Measurements from ENCODE around the gene CCHCR1. TPM values are rescaled to one million over a fixed set of nuclear protein-coding genes. Genes with fewer than 3 reads are reported as not detected.
"Not testable (repeated sequence)": the region's sequence is repeated elsewhere in the genome, so short reads cannot be mapped to it uniquely, and the experiment has no call there.

Gene CCHCR1
- total RNA-seq, 1 experiment from 2014 or later = 8.6 TPM

- DNase-seq (ENCODE audit: extremely low read depth, low read depth) = not testable (repeated sequence)
These were observed 7.0 kb upstream of the CCHCR1 start for GRCh38 chr6:31164475-31165063.

- no peak for DNase-seq (ENCODE audit: extremely low read depth, low read depth)
These were observed 6.3 kb upstream of the CCHCR1 start for GRCh38 chr6:31163922-31164321.

GRCh38 chr6:31162463-31163165, 5.0 kb upstream of the CCHCR1 start:
- no peak for DNase-seq (ENCODE audit: extremely low read depth, low read depth)

GRCh38 chr6:31161216-31162126, 3.9 kb upstream of the CCHCR1 start:
- DNase-seq (ENCODE audit: extremely low read depth, low read depth) = no peak

GRCh38 chr6:31158863-31159855, 1.6 kb upstream of the CCHCR1 start:
- no peak for DNase-seq (ENCODE audit: extremely low read depth, low read depth)

GRCh38 chr6:31158140-31158862, 699 bp upstream of the CCHCR1 start, which contains the start of gene TCF19:
Gene TCF19, plus strand, starts transcription at chr6:31158589. Its CDS starts 881 bp downstream, at chr6:31159470.
- DNase-seq (ENCODE audit: extremely low read depth, low read depth) = peak; percentile 97

GRCh38 chr6:31156641-31157040, 961 bp downstream of the CCHCR1 start:
- no peak for DNase-seq (ENCODE audit: extremely low read depth, low read depth)

GRCh38 chr6:31154436-31154835, 3.2 kb downstream of the CCHCR1 start:
- no peak for DNase-seq (ENCODE audit: extremely low read depth, low read depth)

GRCh38 chr6:31152781-31153180, 4.8 kb downstream of the CCHCR1 start:
- no peak for DNase-seq (ENCODE audit: extremely low read depth, low read depth)

- no peak for DNase-seq (ENCODE audit: extremely low read depth, low read depth)
These were observed 7.7 kb downstream of the CCHCR1 start for GRCh38 chr6:31149827-31150447.

GRCh38 chr6:31145386-31145785, 12.2 kb downstream of the CCHCR1 start:
- no peak for DNase-seq (ENCODE audit: extremely low read depth, low read depth)

GRCh38 chr6:31144970-31145340, 12.6 kb downstream of the CCHCR1 start:
- DNase-seq (ENCODE audit: extremely low read depth, low read depth) = no peak

GRCh38 chr6:31144296-31144969, 13.2 kb downstream of the CCHCR1 start:
- DNase-seq (ENCODE audit: extremely low read depth, low read depth) = no peak

- no peak for DNase-seq (ENCODE audit: extremely low read depth, low read depth)
These were observed 14.5 kb downstream of the CCHCR1 start for GRCh38 chr6:31143148-31143547.

- DNase-seq (ENCODE audit: extremely low read depth, low read depth) = no peak
These were observed 15.2 kb downstream of the CCHCR1 start for GRCh38 chr6:31142361-31142761.

GRCh38 chr6:31140643-31141042, 17.0 kb downstream of the CCHCR1 start:
- DNase-seq (ENCODE audit: extremely low read depth, low read depth) = no peak

GRCh38 chr6:31139599-31139998, 18.0 kb downstream of the CCHCR1 start:
- DNase-seq (ENCODE audit: extremely low read depth, low read depth) = no peak

- DNase-seq (ENCODE audit: extremely low read depth, low read depth) = no peak
These were observed 18.6 kb downstream of the CCHCR1 start, which contains the start of gene PSORS1C2 for GRCh38 chr6:31138982-31139381. Gene PSORS1C2, minus strand, starts transcription at chr6:31139066. Its CDS starts 40 bp downstream, at chr6:31139026.
